ENCODE results near the gene CARMIL1. TPM values are rescaled to one million over a fixed set of nuclear protein-coding genes. Genes with fewer than 3 reads are reported as not detected.
A peak's percentile ranks its signal among the peaks of the same experiment; 100 is the strongest.

CARMIL1 gene
- total RNA-seq, 1 donor from 2014 or later, result 19.1 TPM

DNA sequence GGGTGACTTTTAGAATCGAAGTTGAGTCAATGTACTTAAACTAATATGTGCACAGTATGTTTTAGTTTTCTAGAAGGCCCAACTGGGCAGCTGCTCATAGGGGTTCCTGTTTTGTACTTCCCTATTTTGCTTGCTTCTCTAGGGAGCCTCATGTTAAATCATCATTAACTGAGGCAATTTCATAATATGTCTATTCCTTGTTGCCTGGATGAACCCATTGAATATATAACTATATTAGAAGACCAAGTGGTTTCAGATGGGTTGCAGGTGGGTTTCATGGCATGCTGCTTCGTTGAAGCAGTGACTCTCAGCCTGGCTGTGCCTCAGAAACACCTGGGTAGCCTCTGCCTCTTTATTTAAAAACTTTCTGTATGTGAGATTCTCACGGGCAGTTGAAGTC lies 22.2 kb downstream of the CARMIL1 start:
- H3K79me2 ChIP-seq (ENCODE audit: insufficient read depth, low read length), result peaks cover 8% of the 10 kb centered on the region
- Mint-ChIP-seq H3K36me3 (ENCODE audit: low read depth, unreplicated experiment) (peaks cover 2% of the 10 kb centered on the region), H3K4me1 (ENCODE audit: low read depth, unreplicated experiment) (peaks cover 27% of the 10 kb centered on the region), H3K4me3 (ENCODE audit: unreplicated experiment) (no peak overlapping the region), H3K9me3 (ENCODE audit: unreplicated experiment) (no peaks in the 10 kb centered on the region), H3K27ac (ENCODE audit: unreplicated experiment) (no peak overlapping the region), H3K27me3 (ENCODE audit: low read depth, unreplicated experiment) (no peaks in the 10 kb centered on the region)
- DNase-seq (ENCODE audit: low read depth), result no peak
- no peak for TF ChIP-seq EZH2 (IDR thresholded peaks at IDR 0.05; ENCODE audit: insufficient read depth, low read length)
- TF ChIP-seq, protein P1, sequence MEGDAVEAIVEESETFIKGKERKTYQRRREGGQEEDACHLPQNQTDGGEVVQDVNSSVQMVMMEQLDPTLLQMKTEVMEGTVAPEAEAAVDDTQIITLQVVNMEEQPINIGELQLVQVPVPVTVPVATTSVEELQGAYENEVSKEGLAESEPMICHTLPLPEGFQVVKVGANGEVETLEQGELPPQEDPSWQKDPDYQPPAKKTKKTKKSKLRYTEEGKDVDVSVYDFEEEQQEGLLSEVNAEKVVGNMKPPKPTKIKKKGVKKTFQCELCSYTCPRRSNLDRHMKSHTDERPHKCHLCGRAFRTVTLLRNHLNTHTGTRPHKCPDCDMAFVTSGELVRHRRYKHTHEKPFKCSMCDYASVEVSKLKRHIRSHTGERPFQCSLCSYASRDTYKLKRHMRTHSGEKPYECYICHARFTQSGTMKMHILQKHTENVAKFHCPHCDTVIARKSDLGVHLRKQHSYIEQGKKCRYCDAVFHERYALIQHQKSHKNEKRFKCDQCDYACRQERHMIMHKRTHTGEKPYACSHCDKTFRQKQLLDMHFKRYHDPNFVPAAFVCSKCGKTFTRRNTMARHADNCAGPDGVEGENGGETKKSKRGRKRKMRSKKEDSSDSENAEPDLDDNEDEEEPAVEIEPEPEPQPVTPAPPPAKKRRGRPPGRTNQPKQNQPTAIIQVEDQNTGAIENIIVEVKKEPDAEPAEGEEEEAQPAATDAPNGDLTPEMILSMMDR (IDR thresholded peaks at IDR 0.05; ENCODE audit: insufficient read depth, low read depth, low read length), result no peak
- no peak overlapping the region for H3K9ac ChIP-seq (ENCODE audit: low read length)
- H4K20me1 ChIP-seq (ENCODE audit: insufficient read depth, low read length), result no peaks in the 10 kb centered on the region
- no peak overlapping the region for H3K4me2 ChIP-seq (ENCODE audit: low read length)
- no peaks in the 10 kb centered on the region for H3K9me3 ChIP-seq (ENCODE audit: insufficient read depth, low read depth, low read length)
- H3K36me3 ChIP-seq (ENCODE audit: insufficient read depth, low read length), result no peaks in the 10 kb centered on the region
- H3K27ac ChIP-seq (ENCODE audit: low read depth, low read length), result no peak overlapping the region
- H3K27me3 ChIP-seq (ENCODE audit: insufficient read depth, low read length), result no peaks in the 10 kb centered on the region
- no peak for FAIRE-seq
- H2AFZ ChIP-seq (ENCODE audit: low read depth, low read length), result no peak overlapping the region
- H3K4me1 ChIP-seq (ENCODE audit: insufficient read depth, low read length), result no peaks in the 10 kb centered on the region
- H3K4me3 ChIP-seq (ENCODE audit: insufficient read depth, low read depth, low read length), result no peak overlapping the region

DNA sequence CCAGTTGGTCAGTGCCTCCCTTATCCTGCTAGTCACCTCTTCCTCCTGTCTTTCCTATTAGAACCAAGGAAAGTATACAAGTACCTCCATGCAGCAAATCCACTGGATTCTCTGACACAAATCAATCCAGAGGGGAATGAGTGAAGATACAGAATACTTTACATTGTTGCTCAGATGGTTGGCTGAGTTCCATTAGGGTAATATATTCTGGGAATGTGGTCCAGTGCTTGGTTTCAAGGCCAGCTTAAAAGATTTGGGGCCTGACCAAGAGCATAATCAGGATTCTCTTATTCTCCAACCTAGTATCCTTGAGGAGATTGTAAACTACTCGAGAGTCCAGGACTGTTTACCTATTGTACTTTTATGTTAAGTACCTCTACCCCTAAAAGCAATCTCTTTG lies 23.0 kb downstream of the CARMIL1 start:
- no peak for TF ChIP-seq EZH2 (IDR thresholded peaks at IDR 0.05; ENCODE audit: insufficient read depth, low read length)
- TF ChIP-seq, protein P1 (IDR thresholded peaks at IDR 0.05; ENCODE audit: insufficient read depth, low read depth, low read length), result no peak
- Histone ChIP-seq H3K4me2 (ENCODE audit: low read length) (peak overlapping the region; percentile 61), H3K9ac (ENCODE audit: low read length) (peak overlapping the region; percentile 2), H3K4me3 (ENCODE audit: insufficient read depth, low read depth, low read length) (no peak overlapping the region), H2AFZ (ENCODE audit: low read depth, low read length) (no peak overlapping the region), H3K9me3 (ENCODE audit: insufficient read depth, low read depth, low read length) (no peaks in the 10 kb centered on the region), H4K20me1 (ENCODE audit: insufficient read depth, low read length) (no peaks in the 10 kb centered on the region), H3K27me3 (ENCODE audit: insufficient read depth, low read length) (no peaks in the 10 kb centered on the region), H3K27ac (ENCODE audit: low read depth, low read length) (peak overlapping the region; percentile 46), H3K79me2 (ENCODE audit: insufficient read depth, low read length) (peaks cover 8% of the 10 kb centered on the region), H3K4me1 (ENCODE audit: insufficient read depth, low read length) (no peaks in the 10 kb centered on the region), H3K36me3 (ENCODE audit: insufficient read depth, low read length) (no peaks in the 10 kb centered on the region)
- H3K36me3 Mint-ChIP-seq (ENCODE audit: low read depth, unreplicated experiment), result peaks cover 2% of the 10 kb centered on the region
- DNase-seq (ENCODE audit: low read depth) (no peak), FAIRE-seq (no peak)
- peak overlapping the region; percentile 18 for H3K4me3 Mint-ChIP-seq (ENCODE audit: unreplicated experiment)
- no peaks in the 10 kb centered on the region for H3K27me3 Mint-ChIP-seq (ENCODE audit: low read depth, unreplicated experiment)
- peak overlapping the region; percentile 89 for H3K27ac Mint-ChIP-seq (ENCODE audit: unreplicated experiment)
- H3K9me3 Mint-ChIP-seq (ENCODE audit: unreplicated experiment), result no peaks in the 10 kb centered on the region
- peaks cover 21% of the 10 kb centered on the region for H3K4me1 Mint-ChIP-seq (ENCODE audit: low read depth, unreplicated experiment)

DNA sequence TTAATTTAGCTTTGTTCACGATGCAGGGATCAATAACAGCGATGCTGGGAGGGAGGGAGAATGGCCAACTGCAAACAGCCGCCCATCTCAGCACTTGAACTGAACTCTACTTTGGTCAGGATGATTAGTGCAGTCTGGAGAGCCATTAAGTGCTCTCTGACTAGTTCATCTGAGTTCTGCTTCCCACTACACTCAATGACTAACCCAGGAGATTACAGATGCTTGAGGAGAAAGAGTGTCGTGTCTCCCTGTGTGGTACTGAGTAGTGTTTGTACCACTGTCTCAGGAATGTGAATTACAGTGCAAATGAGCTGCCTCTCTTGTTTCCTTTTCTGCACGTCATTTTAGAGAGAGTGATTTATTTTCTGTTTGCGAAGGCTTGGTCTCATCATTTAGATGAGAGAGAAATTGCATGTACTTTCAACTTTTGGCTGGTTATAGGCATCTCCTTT lies 23.5 kb downstream of the CARMIL1 start:
- Histone ChIP-seq H3K9me3 (ENCODE audit: insufficient read depth, low read depth, low read length) (no peaks in the 10 kb centered on the region), H2AFZ (ENCODE audit: low read depth, low read length) (no peak overlapping the region), H4K20me1 (ENCODE audit: insufficient read depth, low read length) (no peaks in the 10 kb centered on the region), H3K27me3 (ENCODE audit: insufficient read depth, low read length) (no peaks in the 10 kb centered on the region), H3K9ac (ENCODE audit: low read length) (peak overlapping the region; percentile 2), H3K36me3 (ENCODE audit: insufficient read depth, low read length) (no peaks in the 10 kb centered on the region), H3K4me1 (ENCODE audit: insufficient read depth, low read length) (no peaks in the 10 kb centered on the region), H3K4me3 (ENCODE audit: insufficient read depth, low read depth, low read length) (no peak overlapping the region), H3K79me2 (ENCODE audit: insufficient read depth, low read length) (peaks cover 8% of the 10 kb centered on the region), H3K27ac (ENCODE audit: low read depth, low read length) (peak overlapping the region; percentile 46), H3K4me2 (ENCODE audit: low read length) (peak overlapping the region; percentile 61)
- DNase-seq (ENCODE audit: low read depth) (peak; percentile 93), FAIRE-seq (peak; percentile 77)
- H3K9me3 Mint-ChIP-seq (ENCODE audit: unreplicated experiment), result no peaks in the 10 kb centered on the region
- peak overlapping the region; percentile 89 for H3K27ac Mint-ChIP-seq (ENCODE audit: unreplicated experiment)
- peaks cover 21% of the 10 kb centered on the region for H3K4me1 Mint-ChIP-seq (ENCODE audit: low read depth, unreplicated experiment)
- no peak for TF ChIP-seq EZH2 (IDR thresholded peaks at IDR 0.05; ENCODE audit: insufficient read depth, low read length)
- TF ChIP-seq, protein P1 (IDR thresholded peaks at IDR 0.05; ENCODE audit: insufficient read depth, low read depth, low read length), result no peak
- H3K27me3 Mint-ChIP-seq (ENCODE audit: low read depth, unreplicated experiment), result no peaks in the 10 kb centered on the region
- peaks cover 2% of the 10 kb centered on the region for H3K36me3 Mint-ChIP-seq (ENCODE audit: low read depth, unreplicated experiment)
- peak overlapping the region; percentile 18 for H3K4me3 Mint-ChIP-seq (ENCODE audit: unreplicated experiment)

Data from astrocyte (in vitro differentiated cells and primary cell).